NT2/D1 (cell line): ENCODE data around the gene CIB2.

Experiments used
- SUZ12 ChIP-seq: IDR thresholded peaks from 2 replicates; pipeline ENCODE4 v1.6.1; 2011; ENCODE audit not compliant: insufficient read length, insufficient read depth; ENCODE audit errors: extremely low read depth
- YY1 ChIP-seq: IDR thresholded peaks from 2 replicates; pipeline ENCODE4 v1.6.1; 2011; ENCODE audit not compliant: insufficient read length, insufficient read depth
- ZNF274 ChIP-seq: IDR thresholded peaks from 2 replicates; pipeline ENCODE4 v1.6.1; 2011; ENCODE audit warnings: mild to moderate bottlenecking, low read depth, low read length

- TF ChIP-seq ZNF274 (no peak), SUZ12 (no peak), YY1 (no peak)
Measured at GRCh38 chr15:78104566-78105475, 26.4 kb downstream of the CIB2 start.
